Esophagus muscularis mucosa (tissue), 3 donors: ENCODE results near the gene TMCO4.

ENCODE experiments used
- CTCF ChIP-seq, 3 experiments: fragments of 200-600 bp in 2 of 3; fragments of 450-650 bp in 1 of 3; sonication (generic) in 2 of 3; IDR thresholded peaks; one replicate each; pipeline ENCODE4 v1.5.1; 2017 to 2019; ENCODE audit warnings: antibody characterized with exemption in 3 of 3, mild to moderate bottlenecking in 2 of 3, moderate library complexity in 1 of 3
- POLR2A ChIP-seq: fragments of 450-650 bp; IDR thresholded peaks from one replicate; pipeline ENCODE4 v1.6.1; 2017; ENCODE audit warnings: antibody characterized with exemption, moderate library complexity, mild to moderate bottlenecking, low read depth

DNA sequence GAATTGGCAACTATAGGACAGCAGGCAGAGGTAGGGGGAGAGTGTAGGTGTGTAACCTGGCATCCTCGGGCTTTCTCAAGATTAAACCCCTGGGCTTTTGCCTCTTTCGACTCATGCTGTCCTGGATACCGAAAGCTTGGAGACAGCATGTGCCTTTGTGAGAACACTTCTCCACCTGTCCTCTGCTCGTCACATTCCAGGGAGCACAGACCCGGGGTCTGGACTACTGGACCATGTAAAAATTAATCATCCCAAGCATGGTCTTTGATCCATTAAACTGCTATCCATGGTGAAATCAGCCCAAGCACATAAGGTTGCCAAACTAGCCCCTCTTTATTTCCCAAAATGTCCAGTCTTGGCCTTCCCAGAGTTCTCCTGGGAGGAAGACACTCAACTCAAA lies 24.3 kb upstream of the TMCO4 start:
- TF ChIP-seq CTCF (IDR thresholded peaks at IDR 0.05), result no peak
- no peak for TF ChIP-seq POLR2A
